H1 (cell line): ENCODE measurements around the gene GGA3. TPM values are rescaled to one million over a fixed set of nuclear protein-coding genes. Genes with fewer than 3 reads are reported as not detected.

Experiments
- CTCF ChIA-PET: fragments of 300-600 bp; sonication (Branson Sonifier 250); formaldehyde crosslinking; loops from one replicate; lab custom pipeline; 2021; ENCODE audit not compliant: partially characterized antibody; lab: Charles Lee
- POLR2A ChIA-PET: fragments of 300-600 bp; sonication (Branson Sonifier 250); formaldehyde crosslinking; loops from one replicate; lab custom pipeline; 2021; ENCODE audit warnings: inconsistent platforms; ENCODE audit not compliant: partially characterized antibody; lab: Charles Lee
- DNase-seq, 2 experiments: peaks; one replicate each; pipeline versions ENCODE4 v3.0.0 to v3.0.0-alpha.2; 2010 to 2022; ENCODE audit warnings: low spot score in 2 of 2, low read depth in 1 of 2, mixed read lengths in 1 of 2
- FAIRE-seq: peaks from 2 replicates; lab custom pipeline; 2011; peaks lifted over from hg19 to GRCh38; lab: Jason Lieb, UNC
- H2AFZ ChIP-seq: 2 replicates; pipeline ENCODE4 v1.8.1; 2012; ENCODE audit warnings: low read length, inconsistent platforms
- H2AK5ac ChIP-seq: 2 replicates; pipeline ENCODE4 v1.6.1; 2013; ENCODE audit warnings: low read depth, low read length
- H2BK120ac ChIP-seq: replicated peaks from 2 replicates; pipeline ENCODE3; 2013; ENCODE audit warnings: low read depth, low read length, inconsistent platforms
- H2BK12ac ChIP-seq: 2 replicates; pipeline ENCODE4 v1.6.1; 2013; ENCODE audit warnings: low read depth, low read length
- H2BK15ac ChIP-seq: 2 replicates; pipeline ENCODE4 v1.6.1; 2013; ENCODE audit warnings: low read length
- H2BK20ac ChIP-seq: 2 replicates; pipeline ENCODE4 v1.6.1; 2013; ENCODE audit warnings: low read length
- H2BK5ac ChIP-seq: 2 replicates; pipeline ENCODE4 v1.6.1; 2013; ENCODE audit warnings: low read depth, low read length
- H3K14ac ChIP-seq: 2 replicates; pipeline ENCODE4 v1.6.1; 2013; ENCODE audit warnings: inconsistent platforms; ENCODE audit not compliant: insufficient read length
- H3K18ac ChIP-seq: 2 replicates; pipeline ENCODE4 v1.6.1; 2013; ENCODE audit warnings: low read length; ENCODE audit errors: extremely low read depth
- H3K23ac ChIP-seq: 2 replicates; pipeline ENCODE4 v1.6.1; 2013; ENCODE audit warnings: inconsistent platforms; ENCODE audit not compliant: insufficient read length
- H3K23me2 ChIP-seq: 2 replicates; pipeline ENCODE4 v1.6.1; 2013; ENCODE audit warnings: low read depth, low read length
- H3K27ac ChIP-seq: 2 replicates; pipeline ENCODE4 v1.6.1; 2011; ENCODE audit warnings: low read depth, low read length, inconsistent platforms
- H3K27me3 ChIP-seq, 4 experiments: replicated peaks in 1 of 4; 1 replicate in 1 of 4; 2 replicates in 3 of 4; pipeline versions ENCODE4 v1.6.1 to v1.8.1; 2011 to 2013; ENCODE audit warnings: low read length in 3 of 4, mild to moderate bottlenecking in 3 of 4, inconsistent platforms in 2 of 4, mixed read lengths in 2 of 4, moderate library complexity in 1 of 4; ENCODE audit not compliant: control insufficient read depth in 3 of 4, insufficient read depth in 3 of 4; ENCODE audit errors: extremely low read depth in 1 of 4
- H3K36me3 ChIP-seq, 4 experiments: 2 replicates each; pipeline versions ENCODE4 v1.6.1 to v1.8.1; 2011 to 2013; ENCODE audit warnings: mild to moderate bottlenecking in 4 of 4, low read length in 3 of 4, moderate library complexity in 2 of 4, control low read depth in 1 of 4, inconsistent platforms in 1 of 4; ENCODE audit not compliant: insufficient read depth in 4 of 4, control insufficient read depth in 2 of 4
- H3K4ac ChIP-seq: replicated peaks from 2 replicates; pipeline ENCODE3; 2013; ENCODE audit warnings: low read length, low read depth, mixed read lengths, inconsistent platforms; ENCODE audit not compliant: insufficient read length
- H3K4me1 ChIP-seq, 4 experiments: replicated peaks in 1 of 4; 1 replicate in 1 of 4; 2 replicates in 3 of 4; pipeline versions ENCODE4 v1.6.1 to v1.8.1; 2011 to 2013; ENCODE audit warnings: low read length in 3 of 4, inconsistent platforms in 2 of 4, mixed read lengths in 1 of 4; ENCODE audit not compliant: insufficient read depth in 4 of 4, control insufficient read depth in 3 of 4
- H3K4me2 ChIP-seq, 2 experiments: 2 replicates each; pipeline versions ENCODE4 v1.6.1 to v1.8.1; 2011 to 2013; ENCODE audit warnings: low read depth in 2 of 2, low read length in 2 of 2, control low read depth in 1 of 2, inconsistent platforms in 1 of 2, mild to moderate bottlenecking in 1 of 2; ENCODE audit not compliant: insufficient read depth in 1 of 2
- H3K4me3 ChIP-seq, 4 experiments: fragments of 200-600, 300-600 bp in 1 of 4; sonication (generic), shearing (Covaris generic), sonication (Bioruptor Twin) in 1 of 4; 2 replicates each; pipeline versions ENCODE4 v1.5.1 to v1.8.1; 2011 to 2016; ENCODE audit warnings: low read length in 4 of 4, low read depth in 3 of 4, control low read depth in 2 of 4, inconsistent platforms in 2 of 4, mild to moderate bottlenecking in 2 of 4, mixed read lengths in 1 of 4, moderate library complexity in 1 of 4; ENCODE audit not compliant: insufficient read depth in 2 of 4; ENCODE audit errors: extremely low read depth in 1 of 4
- H3K56ac ChIP-seq: replicated peaks from 2 replicates; pipeline ENCODE3; 2013; ENCODE audit warnings: low read depth, mild to moderate bottlenecking, mixed read lengths, low read length, inconsistent platforms; ENCODE audit not compliant: insufficient read length
- H3K79me1 ChIP-seq: 2 replicates; pipeline ENCODE4 v1.6.1; 2013; ENCODE audit warnings: low read depth, low read length, control low read depth
- H3K79me2 ChIP-seq, 2 experiments: 2 replicates each; pipeline versions ENCODE4 v1.6.1 to v1.8.1; 2012 to 2013; ENCODE audit warnings: low read length in 2 of 2, mild to moderate bottlenecking in 2 of 2, inconsistent platforms in 1 of 2; ENCODE audit not compliant: insufficient read depth in 2 of 2, control insufficient read depth in 1 of 2
- H3K9ac ChIP-seq, 4 experiments: replicated peaks in 1 of 4; 1 replicate in 1 of 4; 2 replicates in 3 of 4; pipeline versions ENCODE4 v1.6.1 to v1.8.1; 2011 to 2013; ENCODE audit warnings: low read depth in 3 of 4, low read length in 3 of 4, control low read depth in 2 of 4, mild to moderate bottlenecking in 2 of 4, moderate library complexity in 2 of 4, inconsistent platforms in 1 of 4; ENCODE audit errors: extremely low read depth in 1 of 4
- H3K9me3 ChIP-seq, 2 experiments: 2 replicates each; pipeline versions ENCODE4 v1.6.1 to v1.8.1; 2012 to 2013; ENCODE audit warnings: mild to moderate bottlenecking in 2 of 2, moderate library complexity in 2 of 2, control low read depth in 1 of 2, inconsistent platforms in 1 of 2, low read depth in 1 of 2, low read length in 1 of 2, mixed read lengths in 1 of 2; ENCODE audit not compliant: insufficient read depth in 2 of 2
- H4K20me1 ChIP-seq, 2 experiments: replicated peaks in 1 of 2; 2 replicates each; pipeline versions ENCODE3 to v1.8.1; 2011 to 2013; ENCODE audit warnings: inconsistent platforms in 2 of 2, low read length in 2 of 2, mild to moderate bottlenecking in 1 of 2; ENCODE audit not compliant: insufficient read depth in 2 of 2, control insufficient read depth in 1 of 2
- H4K5ac ChIP-seq: 2 replicates; pipeline ENCODE4 v1.6.1; 2013; ENCODE audit warnings: low read length, low read depth, mixed read lengths, inconsistent platforms; ENCODE audit not compliant: insufficient read length
- H4K8ac ChIP-seq: 2 replicates; pipeline ENCODE4 v1.8.0; 2013; ENCODE audit warnings: mild to moderate bottlenecking, moderate library complexity, low read length, inconsistent platforms; ENCODE audit not compliant: insufficient read depth; ENCODE audit errors: extremely low read depth
- H4K91ac ChIP-seq: replicated peaks from 2 replicates; pipeline ENCODE3; 2013; ENCODE audit warnings: low read length, mixed read lengths, inconsistent platforms; ENCODE audit not compliant: insufficient read length
- BRCA1 ChIP-seq: IDR thresholded peaks from 2 replicates; pipeline ENCODE4 v1.6.1; 2012; ENCODE audit warnings: low read depth, low read length, improper control_type of control experiment
- CTBP2 ChIP-seq: IDR thresholded peaks from 2 replicates; pipeline ENCODE4 v1.7.0; 2011; ENCODE audit warnings: borderline replicate concordance, mild to moderate bottlenecking, moderate library complexity, mixed read lengths, low read length; ENCODE audit not compliant: insufficient read depth, insufficient read length
- JUND ChIP-seq: IDR thresholded peaks from 2 replicates; pipeline ENCODE4 v1.6.1; 2011; ENCODE audit warnings: mild to moderate bottlenecking, improper control_type of control experiment, low read length
- POLR2AphosphoS5 ChIP-seq: IDR thresholded peaks from 2 replicates; pipeline ENCODE4 v1.6.1; 2011; ENCODE audit warnings: low read depth, low read length
- SP1 ChIP-seq: IDR thresholded peaks from 2 replicates; pipeline ENCODE4 v1.6.1; 2011; ENCODE audit warnings: low read depth, low read length
- TAF7 ChIP-seq: optimal IDR thresholded peaks from 2 replicates; pipeline ENCODE3; 2011; ENCODE audit warnings: low read depth, mild to moderate bottlenecking, inconsistent platforms, low read length, moderate library complexity, borderline replicate concordance
- TBP ChIP-seq: IDR thresholded peaks from 2 replicates; pipeline ENCODE4 v1.6.1; 2011; ENCODE audit warnings: low read depth, low read length, improper control_type of control experiment
- YY1 ChIP-seq: IDR thresholded peaks from 2 replicates; pipeline ENCODE4 v1.6.1; 2011; ENCODE audit warnings: low read depth, mild to moderate bottlenecking, low read length
- WGBS, 2 experiments: shearing (Covaris generic) in 1 of 2; methylation state at CpG; one replicate each; pipeline versions ENCODE4 v1.1.6 to v1.1.7; 2013 to 2015; ENCODE audit warnings: low lambda C conversion rate in 2 of 2, mixed read lengths in 2 of 2, inconsistent platforms in 1 of 2, low coverage in 1 of 2, missing lambda C conversion rate in 1 of 2; ENCODE audit not compliant: insufficient replicate concordance in 2 of 2, insufficient coverage in 1 of 2, insufficient read length in 1 of 2; ENCODE audit errors: extremely low coverage in 1 of 2, missing lambda C conversion rate in 1 of 2; 5-methylcytosine and 5-hydroxymethylcytosine counted together
- polyA plus RNA-seq, 7 experiments: library from polyadenylated mRNA; depleted of rRNA in 3 of 7; stranded (reverse) in 5 of 7; unstranded in 2 of 7; fragments of >200 nt in 5 of 7; fragments of 200-250 nt in 2 of 7; gene quantifications; 1 replicate in 5 of 7; 2 replicates in 1 of 7; 4 replicates in 1 of 7; pipeline versions ENCODE4 v1.2.1 to v1.2.3, GENCODE V29; 2011 to 2013; ENCODE audit warnings: missing spikeins in 2 of 7, mixed read lengths in 2 of 7
- total RNA-seq: library from RNA; stranded (reverse); fragmentation: NEBNext Ultra II Directional; extraction: Animal tissue kit (Norgen Biotek cat#: 25700); gene quantifications from 2 replicates; pipeline ENCODE4 v1.2.1, GENCODE V29; 2021

GGA3 gene
- total and polyA plus RNA-seq, 2 of the 8 experiments (the other 6 are each of a cell fraction or from before 2014, with no cell fraction given), result 40.6 to 60.0 TPM

GRCh38 chr17:75287221-75287620, 25.8 kb upstream of the GGA3 start:
- WGBS, 2 experiments, result 95% methylated on average over 9 of the region's 9 CpGs; no CpG with 5 or more reads in 1 of the 2 experiments
- Histone ChIP-seq H3K36me3 (peaks cover 3 to 9% (median 7%) of the 10 kb centered on the region in 4 experiments; a peak in 4 of 8 replicates), H3K18ac (no peak overlapping the region), H3K4me3 (no peak overlapping the region), H3K23me2 (peaks cover 4% of the 10 kb centered on the region; the same call in 1 of the 2 replicates), H3K79me1 (no peaks in the 10 kb centered on the region; the same call in 1 of the 2 replicates), H3K9me3 (no peaks in the 10 kb centered on the region), H4K8ac (no peak overlapping the region), H3K27me3 (no peaks in the 10 kb centered on the region; a peak in 2 of 7 replicates), H2BK20ac (no peak overlapping the region), H2BK120ac (no peak overlapping the region), H3K9ac (no peak overlapping the region), H3K4me1 (no peaks in the 10 kb centered on the region; a peak in 3 of 7 replicates), H2BK5ac (no peak overlapping the region), H4K91ac (no peak overlapping the region), H3K56ac (no peak overlapping the region), H3K79me2 (0 out of 4 replicates have a peak, but pooled peaks cover 0 to 2% of the 10 kb centered on the region in 2 experiments), H4K5ac (no peak overlapping the region), H2BK15ac (no peak overlapping the region), H2AK5ac (no peak overlapping the region), H2AFZ (no peak overlapping the region), H3K23ac (no peak overlapping the region), H3K4me2 (no peak overlapping the region), H3K14ac (no peak overlapping the region), H3K4ac (no peak overlapping the region), H3K27ac (no peak overlapping the region), H2BK12ac (no peak overlapping the region), H4K20me1 (peaks cover 0 to 3% of the 10 kb centered on the region in 2 experiments)
- no peak for DNase-seq
- POLR2A ChIA-PET, result interaction anchor here (1.6 to 1.9 kb wide), 2 partner anchors 17 to 125 kb away, joined by 3 to 5 read pairs; partner anchors contain the start of gene MIF4GD
- CTCF ChIA-PET, result interaction anchor here (0.6 to 3.7 kb wide), 4 partner anchors 17 to 329 kb away, joined by 3 to 30 read pairs (median 11); partner anchors contain the start of gene MIF4GD
- FAIRE-seq, result no peak
- TF ChIP-seq BRCA1, result no peak
- no peak for TF ChIP-seq YY1
- no peak for TF ChIP-seq SP1
- TF ChIP-seq CTBP2, result no peak
- no peak for TF ChIP-seq POLR2AphosphoS5
- no peak for TF ChIP-seq TBP
- no peak for TF ChIP-seq JUND
- TF ChIP-seq TAF7, result no peak
